Urinary bladder (tissue), 4 donors: ENCODE results near the gene CCN5. TPM values are rescaled to one million over a fixed set of nuclear protein-coding genes. Genes with fewer than 3 reads are reported as not detected.

ENCODE experiments used
- DNase-seq: peaks from one replicate; pipeline ENCODE4 v3.0.0-alpha.2; 2015; ENCODE audit errors: extremely low spot score
- H3K27ac ChIP-seq: one replicate; pipeline ENCODE4 v1.5.1; 2013; ENCODE audit warnings: low read depth, mild to moderate bottlenecking, moderate library complexity
- H3K36me3 ChIP-seq: one replicate; pipeline ENCODE4 v1.6.1; 2013; ENCODE audit warnings: mild to moderate bottlenecking, moderate library complexity; ENCODE audit not compliant: insufficient read depth
- H3K4me1 ChIP-seq: one replicate; pipeline ENCODE4 v1.6.1; 2013; ENCODE audit warnings: mild to moderate bottlenecking, moderate library complexity; ENCODE audit not compliant: insufficient read depth
- H3K4me3 ChIP-seq: one replicate; pipeline ENCODE4 v1.5.1; 2013; ENCODE audit warnings: low read depth, low read length
- WGBS: extraction: QIAGEN DNeasy Blood & Tissue Kit; methylation state at CpG from one replicate; pipeline ENCODE4 v1.1.7; 2013; 5-methylcytosine and 5-hydroxymethylcytosine counted together
- polyA plus RNA-seq: library from polyadenylated mRNA; stranded (reverse); fragments of 200-250 nt; gene quantifications from one replicate; pipeline ENCODE4 v1.2.3, GENCODE V29; 2013
- total RNA-seq: library from RNA; depleted of rRNA; stranded (reverse); fragments of >200 nt; gene quantifications from one replicate; pipeline ENCODE4 v1.2.3, GENCODE V29; 2014
- donor health status: healthy with polysubstance abuse.
- donor health status: healthy.

CCN5 gene
- total and polyA plus RNA-seq, 2 donors, result 20.8 TPM; not detected in 1

DNA sequence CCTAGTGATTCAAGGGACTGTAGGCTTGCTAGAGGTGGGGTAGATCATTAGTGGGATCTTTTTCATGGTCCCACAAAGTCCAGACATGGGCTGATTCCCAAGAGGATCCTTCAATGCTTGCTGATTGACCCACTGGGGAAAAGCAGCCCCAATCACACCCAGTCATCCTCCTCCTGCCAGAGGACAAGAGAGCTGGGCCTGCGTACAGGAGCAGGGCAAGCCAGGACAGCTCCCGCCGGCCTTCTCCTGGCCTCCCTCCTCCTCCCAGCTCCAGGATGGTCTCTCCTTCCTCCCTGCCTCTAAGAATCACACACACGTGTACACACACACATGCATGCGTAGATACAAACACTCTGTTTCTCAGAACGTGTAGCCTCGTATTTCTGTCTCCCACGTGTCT lies 57.5 kb downstream of the CCN5 start:
- 56% methylated on average over 8 of the region's 8 CpGs for WGBS

DNA sequence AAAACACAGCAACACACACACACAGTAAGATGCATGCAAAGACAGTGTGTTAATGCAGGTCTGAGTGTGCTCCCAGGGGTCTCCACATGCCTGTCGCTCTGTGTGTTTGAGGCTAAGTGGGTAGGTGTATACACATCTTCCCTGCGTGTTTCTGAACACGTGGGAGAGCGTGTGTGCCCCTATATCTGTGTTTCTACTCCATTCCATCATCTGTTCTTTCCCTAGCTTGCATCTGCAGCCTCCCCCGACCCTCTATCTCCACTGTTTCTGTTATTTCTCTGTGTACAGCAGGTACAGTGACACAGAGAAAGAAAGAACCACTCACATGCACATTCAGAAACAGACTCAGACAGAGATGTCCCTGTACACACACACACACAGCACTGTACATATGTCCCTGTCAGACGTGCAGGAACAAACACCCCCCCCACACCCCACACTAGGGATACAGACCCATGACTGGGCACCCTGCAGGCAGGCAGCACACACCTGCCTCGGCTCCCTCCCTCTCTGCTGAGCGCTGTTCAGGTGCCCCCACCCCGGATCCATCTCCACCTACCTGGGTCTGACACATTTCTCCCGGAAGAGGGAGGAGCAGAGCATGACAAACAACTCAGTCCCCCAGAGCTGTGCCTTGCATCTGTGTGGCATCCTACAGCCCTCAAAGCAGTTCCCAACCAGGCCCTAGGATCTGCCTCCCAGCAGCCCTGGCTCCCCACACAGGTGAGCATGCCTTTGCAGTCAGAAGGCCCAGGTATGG lies 58.1 kb downstream of the CCN5 start:
- DNase-seq, result no peak
- H3K36me3 ChIP-seq, result no peaks in the 10 kb centered on the region
- H3K4me1 ChIP-seq, result no peaks in the 10 kb centered on the region
- H3K27ac ChIP-seq, result no peak overlapping the region
- 49% methylated on average over 10 of the region's 10 CpGs for WGBS
- H3K4me3 ChIP-seq, result no peak overlapping the region

More for the DNA sequence above, 57.5 kb downstream of the CCN5 start:
- DNase-seq, result no peak
- Histone ChIP-seq H3K27ac (no peak overlapping the region), H3K4me3 (no peak overlapping the region), H3K36me3 (no peaks in the 10 kb centered on the region), H3K4me1 (no peaks in the 10 kb centered on the region)

DNA sequence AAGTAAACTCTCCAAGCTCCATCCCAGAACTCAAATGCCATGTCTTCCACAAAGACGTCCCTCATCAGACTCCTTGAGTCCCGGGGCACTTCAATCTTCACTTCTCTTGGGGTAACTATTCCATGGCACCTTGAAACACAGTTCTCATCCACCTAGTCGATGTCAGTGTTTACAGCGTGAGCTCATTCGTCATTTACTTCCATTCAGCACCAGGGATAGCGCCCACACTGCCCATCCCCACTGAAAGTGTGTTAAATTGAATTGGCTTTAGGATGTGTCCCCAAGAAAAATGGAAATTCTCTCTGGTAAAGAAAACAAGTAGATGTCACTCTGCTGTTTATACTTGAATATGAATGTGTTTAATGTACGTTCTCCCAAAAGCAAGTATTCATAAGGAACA lies 61.8 kb downstream of the CCN5 start:
- H3K4me1 ChIP-seq, result no peaks in the 10 kb centered on the region
- WGBS, result 15% methylated on average over 7 of the region's 7 CpGs
- H3K36me3 ChIP-seq, result no peaks in the 10 kb centered on the region
- H3K4me3 ChIP-seq, result no peak overlapping the region
- H3K27ac ChIP-seq, result no peak overlapping the region
- no peak for DNase-seq

Other genes starting within 250 kb of the CCN5 start
- gene TTPAL, start 239.5 kb upstream of the CCN5 start, total RNA-seq, result 7.6 TPM
- gene TTPAL, start 239.5 kb upstream of the CCN5 start, polyA plus RNA-seq, result 3.9 TPM
- 73.9 TPM for gene SERINC3, start 193.3 kb upstream of the CCN5 start, total RNA-seq
- gene SERINC3, start 193.3 kb upstream of the CCN5 start, polyA plus RNA-seq, result 93.4 TPM
- 65.1 TPM for gene PKIG, start 132.8 kb upstream of the CCN5 start, total RNA-seq
- gene PKIG, start 132.8 kb upstream of the CCN5 start, polyA plus RNA-seq, result 277 TPM
- 2.2 TPM for gene ADA, start 63.7 kb upstream of the CCN5 start, total RNA-seq
- 6.5 TPM for gene ADA, start 63.7 kb upstream of the CCN5 start, polyA plus RNA-seq
- 0.21 TPM for gene KCNK15, start 30.5 kb downstream of the CCN5 start, total RNA-seq
- 0.67 TPM for gene KCNK15, start 30.5 kb downstream of the CCN5 start, polyA plus RNA-seq
- 2.4 TPM for gene RIMS4, start 95.2 kb downstream of the CCN5 start, total RNA-seq
- gene RIMS4, start 95.2 kb downstream of the CCN5 start, polyA plus RNA-seq, result 0.14 TPM
- gene YWHAB, start 170.3 kb downstream of the CCN5 start, total RNA-seq, result 99.1 TPM
- gene YWHAB, start 170.3 kb downstream of the CCN5 start, polyA plus RNA-seq, result 129 TPM
- gene PABPC1L, start 194.7 kb downstream of the CCN5 start, total RNA-seq, result 14.4 TPM
- gene PABPC1L, start 194.7 kb downstream of the CCN5 start, polyA plus RNA-seq, result 12.2 TPM
- 12.3 TPM for gene TOMM34, start 245.0 kb downstream of the CCN5 start, total RNA-seq
- 19.5 TPM for gene TOMM34, start 245.0 kb downstream of the CCN5 start, polyA plus RNA-seq